NCI-H2171 treated with DMSO at 0.1 percent for 48 hours (cell line): Measurements from ENCODE around the gene FOXP2.

Source experiments
- DNase-seq: peaks from one replicate; lab custom pipeline; 2025; lab: John Stamatoyannopoulos, UW

FOXP2 gene

DNA sequence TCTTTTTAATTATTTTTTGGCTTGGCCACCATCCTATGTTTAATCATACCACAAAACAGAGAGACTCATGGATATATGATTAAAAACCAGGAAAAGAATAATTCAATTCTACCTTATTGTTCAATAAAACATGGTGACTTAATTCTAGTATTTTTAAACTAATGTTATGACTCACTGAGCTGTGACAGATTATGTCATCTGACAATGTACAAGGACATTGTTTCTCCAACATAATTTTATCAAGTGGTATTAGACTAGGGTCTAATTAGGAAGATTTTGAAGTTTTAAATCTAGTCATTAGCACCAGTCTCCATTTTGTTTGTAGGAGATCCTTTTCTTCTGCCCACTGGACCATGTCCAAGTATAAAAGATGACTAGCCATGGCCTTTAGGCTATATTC is 307.9 kb downstream of the FOXP2 start:
- DNase-seq, result no peak

DNA sequence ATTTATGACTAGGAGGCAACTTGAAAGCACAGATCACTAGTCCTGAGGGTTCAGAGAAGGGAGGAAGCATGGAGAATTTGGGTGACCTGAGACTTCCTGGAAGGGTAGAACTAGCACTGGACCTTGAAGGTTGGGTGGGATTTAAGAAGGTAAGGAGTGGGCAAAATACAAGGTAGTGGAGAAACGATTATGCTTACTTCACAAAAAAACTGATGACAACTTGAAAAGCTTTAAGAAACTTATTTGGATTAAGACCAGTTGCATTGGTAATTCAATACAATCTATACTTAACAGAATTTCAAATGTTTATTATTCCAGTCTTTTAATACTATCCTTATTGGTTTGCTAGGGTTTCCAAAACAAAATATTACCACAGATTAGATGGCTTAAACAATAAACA is 308.7 kb downstream of the FOXP2 start:
- no peak for DNase-seq

DNA sequence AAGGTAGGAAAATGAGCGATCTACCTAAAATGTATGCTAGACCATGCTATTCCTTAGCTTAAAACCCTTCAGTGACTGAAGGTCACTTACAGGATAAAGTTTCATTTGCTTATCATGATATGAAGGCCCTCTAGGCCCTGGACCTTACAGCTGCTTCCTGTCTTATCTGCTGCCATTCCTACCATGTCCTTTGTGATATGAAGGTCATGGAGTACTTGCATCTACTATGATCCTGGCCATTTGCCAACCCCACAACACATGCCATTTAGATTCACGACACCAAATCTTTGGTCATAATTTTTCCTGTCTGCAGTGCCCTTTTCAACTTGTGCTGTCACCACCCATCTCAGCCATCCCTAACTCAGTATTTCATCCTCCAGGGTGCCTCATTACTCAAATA is 325.5 kb downstream of the FOXP2 start:
- DNase-seq, result no peak

DNA sequence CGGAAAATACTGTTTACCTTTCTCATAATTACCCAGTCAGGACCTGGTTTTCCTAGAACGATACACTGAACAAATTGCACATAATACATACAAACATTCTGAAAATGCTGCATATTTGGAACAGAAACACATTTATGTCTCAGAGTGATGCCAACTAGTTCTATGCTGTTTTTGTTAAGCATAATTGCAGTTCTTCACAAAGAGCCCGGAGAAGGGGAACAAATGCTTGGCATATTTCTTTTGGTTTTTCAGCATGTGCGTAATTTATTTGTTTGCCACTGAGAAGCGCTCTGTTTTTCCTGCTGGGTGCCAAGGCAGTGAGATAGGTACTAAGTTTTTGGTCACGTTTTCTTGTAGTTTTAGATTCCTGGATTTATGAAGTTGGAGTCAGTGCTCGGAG is 326.3 kb downstream of the FOXP2 start:
- DNase-seq, result no peak

DNA sequence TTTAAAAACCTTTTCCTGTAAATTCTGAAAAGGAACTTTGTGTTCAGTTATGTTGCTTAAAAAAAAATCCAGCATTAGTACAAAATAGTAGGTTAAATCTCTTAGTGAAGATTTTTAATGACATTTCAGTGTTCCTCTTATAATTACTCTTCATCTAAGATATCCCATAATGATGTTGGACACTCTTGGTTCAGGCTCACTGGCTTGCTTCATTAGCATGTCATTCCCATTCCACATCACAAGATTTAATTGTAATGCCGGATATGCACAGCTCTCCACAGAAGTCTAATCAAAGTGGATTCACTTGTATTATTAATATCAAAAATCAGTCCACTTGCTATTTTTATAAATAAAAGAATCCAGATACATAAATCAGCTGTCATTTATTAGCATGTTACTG is 327.3 kb downstream of the FOXP2 start:
- DNase-seq, result no peak
